GM12878 (cell line): ENCODE data around the gene CFAP107. TPM values are rescaled to one million over a fixed set of nuclear protein-coding genes. Genes with fewer than 3 reads are reported as not detected.

Experiments
- ATAC-seq: fragments of 200-7000 bp; cut with Tn5 transposase; 3 replicates; pipeline ENCODE4 v1.9.1; 2020; ENCODE audit warnings: mild to moderate bottlenecking, moderate library complexity
- BruUV-seq: library from RNA; stranded (reverse); fragments of 400-500 nt; replicated peaks from 2 replicates; lab custom pipeline; 2021; lab: Mats Ljungman, UMichigan
- CTCF ChIA-PET: fragments of 300-600 bp; sonication (Branson Sonifier 250); formaldehyde crosslinking; extraction: SDS; loops from one replicate; lab custom pipeline; 2021; ENCODE audit warnings: inconsistent platforms; lab: Yijun Ruan, JAX
- POLR2A ChIA-PET: fragments of 350-600 bp; formaldehyde crosslinking; extraction: SDS; loops from one replicate; lab custom pipeline; 2021; ENCODE audit warnings: inconsistent platforms; lab: Charles Lee
- RAD21 ChIA-PET: fragments of 300-600 bp; sonication (Branson Sonifier 250); formaldehyde crosslinking; loops from one replicate; lab custom pipeline; 2023; ENCODE audit warnings: antibody characterized with exemption; ENCODE audit not compliant: unreplicated experiment; lab: Charles Lee
- SMC1A ChIA-PET: fragments of 300-600 bp; sonication (Branson Sonifier 250); formaldehyde crosslinking; loops from one replicate; lab custom pipeline; 2023; ENCODE audit not compliant: unreplicated experiment, uncharacterized antibody; lab: Charles Lee
- DNase-seq: peaks from one replicate; pipeline ENCODE4 v3.0.0-alpha.2; 2011; ENCODE audit warnings: low read depth, low spot score
- FAIRE-seq: peaks from 3 replicates; lab custom pipeline; 2011; peaks lifted over from hg19 to GRCh38; lab: Jason Lieb, UNC
- H2AFZ ChIP-seq: 2 replicates; pipeline ENCODE4 v1.6.0; 2011; ENCODE audit warnings: low read depth, low read length, control low read depth; ENCODE audit not compliant: control insufficient read depth
- H3K27ac ChIP-seq: 2 replicates; pipeline ENCODE4 v1.5.1; 2011; ENCODE audit warnings: control low read depth; ENCODE audit not compliant: control insufficient read depth, insufficient read depth
- H3K27me3 ChIP-seq, 2 experiments: replicated peaks in 1 of 2; 2 replicates each; pipeline versions ENCODE4 v1.6.0 to v1.6.1; 2011; ENCODE audit warnings: low read length in 1 of 2; ENCODE audit not compliant: control insufficient read depth in 2 of 2, insufficient read depth in 2 of 2
- H3K36me3 ChIP-seq, 2 experiments: 2 replicates each; pipeline ENCODE4 v1.5.1; 2011; ENCODE audit warnings: low read length in 1 of 2; ENCODE audit not compliant: control insufficient read depth in 2 of 2, insufficient read depth in 2 of 2
- H3K4me1 ChIP-seq: 2 replicates; pipeline ENCODE4 v1.6.1; 2011; ENCODE audit warnings: mild to moderate bottlenecking, low read length, moderate library complexity, mixed read lengths; ENCODE audit not compliant: control insufficient read depth, insufficient read depth
- H3K4me2 ChIP-seq: 2 replicates; pipeline ENCODE4 v1.6.0; 2011; ENCODE audit warnings: control low read depth; ENCODE audit not compliant: control insufficient read depth, insufficient read depth
- H3K4me3 ChIP-seq: fragments of 200-600 bp; sonication (generic); 2 replicates; pipeline ENCODE4 v1.5.1; 2016
- H3K79me2 ChIP-seq: 2 replicates; pipeline ENCODE4 v1.6.0; 2011; ENCODE audit warnings: low read length; ENCODE audit not compliant: control insufficient read depth, insufficient read depth
- H3K9ac ChIP-seq: 2 replicates; pipeline ENCODE4 v1.8.0; 2011; ENCODE audit warnings: low read length, control low read depth, mixed read lengths; ENCODE audit not compliant: control insufficient read depth, insufficient read depth
- H3K9me3 ChIP-seq: replicated peaks from 3 replicates; pipeline ENCODE4 v1.5.1; 2011; ENCODE audit warnings: mild to moderate bottlenecking, low read length; ENCODE audit not compliant: control insufficient read depth, insufficient read depth
- H4K20me1 ChIP-seq: 2 replicates; pipeline ENCODE4 v1.6.0; 2011; ENCODE audit not compliant: control insufficient read depth, insufficient read depth
- ASH2L ChIP-seq: fragments of 300-600, 200-600 bp; sonication (generic); IDR thresholded peaks from 2 replicates; pipeline ENCODE4 v1.6.1; 2017; ENCODE audit warnings: low read depth, mild to moderate bottlenecking, borderline replicate concordance
- ATF3 ChIP-seq: IDR thresholded peaks from 2 replicates; pipeline ENCODE4 v1.6.1; 2011; ENCODE audit warnings: low read depth, mild to moderate bottlenecking, low read length, moderate library complexity, borderline replicate concordance; ENCODE audit errors: extremely low read depth
- BCLAF1 ChIP-seq: fragments of 450-650 bp; IDR thresholded peaks from 2 replicates; pipeline ENCODE4 v1.6.1; 2017; ENCODE audit warnings: antibody characterized with exemption, mild to moderate bottlenecking, moderate library complexity
- CBX3 ChIP-seq: fragments of 200-600 bp; sonication (generic); IDR thresholded peaks from 2 replicates; pipeline ENCODE4 v1.6.1; 2016; ENCODE audit warnings: low read depth, borderline replicate concordance
- EED ChIP-seq: sonication (generic); IDR thresholded peaks from 2 replicates; pipeline ENCODE4 v1.6.1; 2016; ENCODE audit warnings: antibody characterized with exemption, low read depth
- EP300 ChIP-seq, 2 experiments: fragments of 150-350 bp in 1 of 2; IDR thresholded peaks; 2 replicates each; pipeline ENCODE4 v1.6.1; 2011 to 2012; ENCODE audit warnings: low read depth in 2 of 2, low read length in 2 of 2, borderline replicate concordance in 1 of 2, improper control_type of control experiment in 1 of 2, inconsistent platforms in 1 of 2; ENCODE audit not compliant: control insufficient read depth in 1 of 2
- FOXK2 ChIP-seq: fragments of 450-650 bp; IDR thresholded peaks from 2 replicates; pipeline ENCODE4 v1.6.1; 2017; ENCODE audit warnings: mild to moderate bottlenecking, moderate library complexity
- HDGF ChIP-seq: fragments of 450-650 bp; IDR thresholded peaks from 2 replicates; pipeline ENCODE4 v1.6.1; 2016; ENCODE audit warnings: antibody characterized with exemption
- HSF1 ChIP-seq: fragments of 150-350 bp; IDR thresholded peaks from 2 replicates; pipeline ENCODE4 v1.6.1; 2014; ENCODE audit warnings: mild to moderate bottlenecking, low read depth, low read length
- NFXL1 ChIP-seq: fragments of 450-650 bp; IDR thresholded peaks from 2 replicates; pipeline ENCODE4 v1.6.1; 2017; ENCODE audit warnings: antibody characterized with exemption, mild to moderate bottlenecking, borderline replicate concordance
- NR2C1 ChIP-seq: fragments of 450-650 bp; IDR thresholded peaks from 2 replicates; pipeline ENCODE4 v1.6.1; 2017; ENCODE audit warnings: antibody characterized with exemption, mild to moderate bottlenecking, moderate library complexity
- PML ChIP-seq: IDR thresholded peaks from 2 replicates; pipeline ENCODE4 v1.6.1; 2012; ENCODE audit warnings: low read length, inconsistent platforms
- RELB ChIP-seq: fragments of 450-650 bp; IDR thresholded peaks from 2 replicates; pipeline ENCODE4 v1.6.1; 2017; ENCODE audit warnings: low read depth, mild to moderate bottlenecking, moderate library complexity
- RUNX3 ChIP-seq: IDR thresholded peaks from 2 replicates; pipeline ENCODE4 v1.6.1; 2012; ENCODE audit warnings: low read length, inconsistent platforms
- SMAD1 ChIP-seq: fragments of 450-650 bp; IDR thresholded peaks from 2 replicates; pipeline ENCODE4 v1.6.1; 2018; ENCODE audit warnings: mild to moderate bottlenecking, low read depth; ENCODE audit not compliant: partially characterized antibody
- SMAD5 ChIP-seq: IDR thresholded peaks from 2 replicates; pipeline ENCODE4 v1.6.1; 2016; ENCODE audit warnings: antibody characterized with exemption, low read depth
- ZNF207 ChIP-seq: fragments of 450-650 bp; IDR thresholded peaks from 2 replicates; pipeline ENCODE4 v1.6.1; 2014; ENCODE audit warnings: antibody characterized with exemption, mild to moderate bottlenecking, borderline replicate concordance
- ZZZ3 ChIP-seq: IDR thresholded peaks from 2 replicates; pipeline ENCODE4 v1.6.1; 2011; ENCODE audit warnings: low read depth; ENCODE audit not compliant: control insufficient read depth, insufficient read length
- WGBS: methylation state at CpG from one replicate; pipeline ENCODE4 v1.1.6; 2016; ENCODE audit warnings: low lambda C conversion rate; ENCODE audit not compliant: insufficient replicate concordance, insufficient coverage; ENCODE audit errors: missing lambda C conversion rate; 5-methylcytosine and 5-hydroxymethylcytosine counted together
- in situ Hi-C: fragments of 300-500 bp; cut with MboI; formaldehyde crosslinking; loops from 9 replicates; pipeline ENCODE4 v1.14.3; 2018; ENCODE audit warnings: mixed read lengths
- intact Hi-C: fragments of 100-400 bp; cut with micrococcal nuclease; formaldehyde crosslinking; loops from one replicate; pipeline ENCODE4 v1.14.2; 2022; ENCODE audit not compliant: unreplicated experiment
- polyA plus RNA-seq, 11 experiments: library from polyadenylated mRNA; depleted of rRNA in 4 of 11; unstranded in 6 of 11; stranded (reverse) in 5 of 11; fragments of >200 nt; fragmentation: Nextera tagmentation in 4 of 11; fragmentation: Illumina TruSeq in 1 of 11; extraction: Ambion mirVana in 4 of 11; extraction: Trizol in 1 of 11; gene quantifications; 1 replicate in 1 of 11; 2 replicates in 10 of 11; pipeline versions ENCODE4 v1.2.1 to v1.2.3, GENCODE V29; 2011 to 2016; ENCODE audit warnings: inconsistent platforms in 2 of 11, missing spikeins in 2 of 11, low read depth in 1 of 11
- total RNA-seq, 4 experiments: library from RNA; depleted of rRNA in 3 of 4; stranded (reverse); fragments of >200 nt in 3 of 4; fragmentation: Illumina TruSeq in 1 of 4; extraction: Trizol in 1 of 4; gene quantifications; 2 replicates each; pipeline versions ENCODE4 v1.2.1 to v1.2.3, GENCODE V29; 2013 to 2021

The CFAP107 gene
- total and polyA plus RNA-seq, 10 of the 15 experiments (the other 5 are each of a cell fraction or from before 2014, with no cell fraction given) = not detected

- no peaks in the 10 kb centered on the region; a peak in 1 of 4 replicates for H3K27me3 ChIP-seq
- H3K9ac ChIP-seq = no peak within 1 kb of the TSS
- ATAC-seq (no peak), DNase-seq (no peak), FAIRE-seq (no peak)
- in situ Hi-C loops = no loop called here
- no peak within 1 kb of the TSS for H2AFZ ChIP-seq
- CTCF ChIA-PET = no interaction called here
- no TSS peak for BruUV-seq
- H3K9me3 ChIP-seq = no peaks in the 10 kb centered on the region
- no peak within 1 kb of the TSS for H3K4me3 ChIP-seq
- 13% methylated on average over 5 of the region's 5 CpGs for WGBS
- RAD21 ChIA-PET = no interaction called here
- POLR2A ChIA-PET = no interaction called here
- H3K36me3 ChIP-seq = no peaks in the 10 kb centered on the region
- intact Hi-C loops = no loop called here
- no peaks in the 10 kb centered on the region for H3K4me1 ChIP-seq
- SMC1A ChIA-PET = no interaction called here
- H3K27ac ChIP-seq = no peak within 1 kb of the TSS
- H3K79me2 ChIP-seq = no peaks in the 10 kb centered on the region
- H4K20me1 ChIP-seq = no peaks in the 10 kb centered on the region
- no peak within 1 kb of the TSS for H3K4me2 ChIP-seq
- TF ChIP-seq EED = no peak
- no peak for TF ChIP-seq RUNX3
- TF ChIP-seq ATF3 = no peak
- no peak for TF ChIP-seq NR2C1
- TF ChIP-seq ZZZ3 = no peak
- TF ChIP-seq NFXL1 = no peak
- TF ChIP-seq FOXK2 = no peak
- TF ChIP-seq ZNF207 = no peak
- no peak for TF ChIP-seq CBX3
- no peak for TF ChIP-seq BCLAF1
- TF ChIP-seq ASH2L = no peak
- no peak for TF ChIP-seq SMAD5
- TF ChIP-seq SMAD1 = no peak
- no peak for TF ChIP-seq HSF1
- no peak for TF ChIP-seq HDGF
- TF ChIP-seq EP300 (IDR thresholded peaks at IDR 0.05; ENCODE audit: borderline replicate concordance in 1 of 2, control insufficient read depth in 1 of 2, low read depth in 2 of 2, low read length in 2 of 2) = no peak
- no peak for TF ChIP-seq PML
- TF ChIP-seq RELB = no peak
Measured at GRCh38 chr1:12773438-12773837, 27.4 kb downstream of the CFAP107 start, which contains the start of gene PRAMEF12. TSS of gene PRAMEF12 (plus strand) at chr1:12773738. CDS start at chr1:12774868, 1,130 bp downstream.
